IMR-90 (cell line): ENCODE measurements around the gene SLC1A1. TPM values are rescaled to one million over a fixed set of nuclear protein-coding genes. Genes with fewer than 3 reads are reported as not detected.

ENCODE experiments used
- ATAC-seq: fragments of 200-7000 bp; cut with Tn5 transposase; 2 replicates; pipeline ENCODE4 v1.9.1; 2020; ENCODE audit warnings: low read depth, mild to moderate bottlenecking, moderate library complexity
- BruUV-seq: library from RNA; stranded (reverse); fragments of 400-500 nt; replicated peaks from 2 replicates; lab custom pipeline; 2021; lab: Mats Ljungman, UMichigan
- CTCF ChIA-PET: fragments of 300-600 bp; formaldehyde crosslinking; extraction: SDS; loops from one replicate; lab custom pipeline; 2021; ENCODE audit warnings: antibody characterized with exemption; lab: Yijun Ruan, JAX
- POLR2A ChIA-PET: fragments of 300-600 bp; sonication (Branson Sonifier 250); formaldehyde crosslinking; loops from one replicate; lab custom pipeline; 2022; ENCODE audit warnings: antibody characterized with exemption; ENCODE audit not compliant: unreplicated experiment; lab: Charles Lee
- DNase-seq: peaks from one replicate; pipeline ENCODE4 v3.0.0; 2013
- H2AFZ ChIP-seq: replicated peaks from 2 replicates; pipeline ENCODE3; 2013; ENCODE audit warnings: low read length, mild to moderate bottlenecking; ENCODE audit not compliant: poor library complexity
- H2AK5ac ChIP-seq: 2 replicates; pipeline ENCODE4 v1.6.1; 2013; ENCODE audit warnings: low read depth, low read length, inconsistent platforms
- H2AK9ac ChIP-seq: replicated peaks from 2 replicates; pipeline ENCODE3; 2013; ENCODE audit warnings: mild to moderate bottlenecking, low read depth, low read length, moderate library complexity; ENCODE audit not compliant: poor library complexity
- H2BK120ac ChIP-seq: 2 replicates; pipeline ENCODE4 v1.6.1; 2013; ENCODE audit warnings: low read depth, low read length, inconsistent platforms
- H2BK15ac ChIP-seq: 3 replicates; pipeline ENCODE4 v1.6.1; 2013; ENCODE audit warnings: low read depth, low read length, inconsistent platforms
- H2BK20ac ChIP-seq: 2 replicates; pipeline ENCODE4 v1.6.1; 2013; ENCODE audit warnings: low read depth, mild to moderate bottlenecking, inconsistent platforms, low read length, moderate library complexity
- H2BK5ac ChIP-seq: 2 replicates; pipeline ENCODE4 v1.6.1; 2013; ENCODE audit warnings: mild to moderate bottlenecking, low read depth, low read length, inconsistent platforms; ENCODE audit not compliant: poor library complexity, severe bottlenecking
- H3K14ac ChIP-seq: replicated peaks from 2 replicates; pipeline ENCODE4 v1.6.1; 2013; ENCODE audit warnings: low read depth, low read length, inconsistent platforms
- H3K18ac ChIP-seq: 2 replicates; pipeline ENCODE4 v1.6.1; 2013; ENCODE audit warnings: low read depth, low read length, control low read depth
- H3K23ac ChIP-seq: 2 replicates; pipeline ENCODE4 v1.6.1; 2013; ENCODE audit warnings: low read depth, low read length, inconsistent platforms
- H3K27ac ChIP-seq: 2 replicates; pipeline ENCODE4 v1.5.1; 2013; ENCODE audit warnings: mild to moderate bottlenecking, control low read depth, low read length; ENCODE audit not compliant: insufficient read depth
- H3K27me3 ChIP-seq: 2 replicates; pipeline ENCODE4 v1.6.1; 2013; ENCODE audit warnings: low read length; ENCODE audit not compliant: control insufficient read depth, insufficient read depth
- H3K36me3 ChIP-seq: 2 replicates; pipeline ENCODE4 v1.6.1; 2013; ENCODE audit warnings: low read length, mixed read lengths; ENCODE audit not compliant: control insufficient read depth, insufficient read depth
- H3K4ac ChIP-seq: 2 replicates; pipeline ENCODE4 v1.6.1; 2013; ENCODE audit warnings: low read depth, low read length, inconsistent platforms
- H3K4me1 ChIP-seq: 2 replicates; pipeline ENCODE4 v1.6.1; 2013; ENCODE audit warnings: low read length, mixed read lengths; ENCODE audit not compliant: control insufficient read depth, insufficient read depth
- H3K4me2 ChIP-seq: 2 replicates; pipeline ENCODE4 v1.6.1; 2013; ENCODE audit warnings: low read depth, mild to moderate bottlenecking, control low read depth, low read length, moderate library complexity
- H3K4me3 ChIP-seq: 2 replicates; pipeline ENCODE4 v1.5.1; 2013; ENCODE audit warnings: low read depth, mild to moderate bottlenecking, control low read depth, low read length, moderate library complexity; ENCODE audit not compliant: insufficient read depth
- H3K56ac ChIP-seq: 2 replicates; pipeline ENCODE4 v1.6.1; 2013; ENCODE audit warnings: low read length, inconsistent platforms; ENCODE audit not compliant: insufficient read depth; ENCODE audit errors: extremely low read depth
- H3K79me1 ChIP-seq, 2 experiments: 2 replicates each; pipeline ENCODE4 v1.6.1; 2013; ENCODE audit warnings: low read length in 2 of 2, inconsistent platforms in 1 of 2, low read depth in 1 of 2
- H3K9ac ChIP-seq: 2 replicates; pipeline ENCODE4 v1.6.1; 2013; ENCODE audit warnings: low read depth, low read length, control low read depth
- H3K9me1 ChIP-seq: 2 replicates; pipeline ENCODE4 v1.6.1; 2013; ENCODE audit warnings: low read length, inconsistent platforms; ENCODE audit not compliant: insufficient read depth
- H3K9me3 ChIP-seq: 2 replicates; pipeline ENCODE4 v1.6.1; 2013; ENCODE audit warnings: low read length; ENCODE audit not compliant: control insufficient read depth, insufficient read depth
- H4K20me1 ChIP-seq: 2 replicates; pipeline ENCODE4 v1.6.1; 2013; ENCODE audit warnings: low read length, inconsistent platforms; ENCODE audit not compliant: insufficient read depth
- H4K5ac ChIP-seq: 2 replicates; pipeline ENCODE4 v1.6.1; 2013; ENCODE audit warnings: mild to moderate bottlenecking, low read depth, low read length, control low read depth
- H4K8ac ChIP-seq, 2 experiments: 2 replicates each; pipeline ENCODE4 v1.6.1; 2013; ENCODE audit warnings: low read depth in 2 of 2, low read length in 2 of 2, control low read depth in 1 of 2, inconsistent platforms in 1 of 2
- H4K91ac ChIP-seq: 2 replicates; pipeline ENCODE4 v1.6.1; 2013; ENCODE audit warnings: low read depth, low read length, inconsistent platforms; ENCODE audit not compliant: insufficient read depth
- CEBPB ChIP-seq: IDR thresholded peaks from 2 replicates; pipeline ENCODE4 v1.6.1; 2012; ENCODE audit warnings: low read depth, low read length, improper control_type of control experiment
- ELK1 ChIP-seq: fragments of 150-350 bp; IDR thresholded peaks from 2 replicates; pipeline ENCODE4 v1.6.1; 2016; ENCODE audit warnings: low read depth, mild to moderate bottlenecking, low read length, moderate library complexity, borderline replicate concordance
- MAZ ChIP-seq: IDR thresholded peaks from 2 replicates; pipeline ENCODE4 v1.6.1; 2012; ENCODE audit warnings: low read depth, mild to moderate bottlenecking, low read length, improper control_type of control experiment, moderate library complexity, borderline replicate concordance
- MXI1 ChIP-seq: IDR thresholded peaks from 2 replicates; pipeline ENCODE4 v1.6.1; 2012; ENCODE audit warnings: low read depth, mild to moderate bottlenecking, low read length, moderate library complexity, borderline replicate concordance
- NFE2L2 ChIP-seq: fragments of 150-350 bp; IDR thresholded peaks from 2 replicates; pipeline ENCODE4 v1.6.1; 2016; ENCODE audit warnings: low read depth, mild to moderate bottlenecking, low read length
- WGBS, 2 experiments: methylation state at CpG; one replicate each; pipeline versions ENCODE4 v1.1.5 to v1.1.7; 2013; ENCODE audit warnings: missing lambda C conversion rate in 2 of 2; ENCODE audit not compliant: insufficient read length in 1 of 2; ENCODE audit errors: extremely low coverage in 2 of 2; 5-methylcytosine and 5-hydroxymethylcytosine counted together
- dilution Hi-C: fragments of 300-500 bp; cut with HindIII; formaldehyde crosslinking; loops from one replicate; pipeline ENCODE4 v1.14.3; 2018; ENCODE audit warnings: low sequenced_read_pairs; ENCODE audit not compliant: unreplicated experiment
- in situ Hi-C: fragments of 300-500 bp; cut with MboI; formaldehyde crosslinking; loops from 3 replicates; pipeline ENCODE4 v1.14.3; 2019; ENCODE audit warnings: low sequenced_read_pairs, inconsistent platforms, mixed read lengths
- intact Hi-C: fragments of 100-400 bp; cut with micrococcal nuclease; formaldehyde crosslinking; loops from 2 replicates; pipeline ENCODE4 v1.10.0; 2022
- polyA plus RNA-seq, 3 experiments: library from polyadenylated mRNA; depleted of rRNA; stranded (reverse); fragments of >200 nt; gene quantifications; 2 replicates each; pipeline ENCODE4 v1.2.3, GENCODE V29; 2012; ENCODE audit warnings: low replicate concordance in 1 of 3
- total RNA-seq: library from RNA; depleted of rRNA; stranded (reverse); fragments of >200 nt; gene quantifications from 2 replicates; pipeline ENCODE4 v1.2.3, GENCODE V29; 2012

SLC1A1 gene
- total and polyA plus RNA-seq, 2 of the 4 experiments (the other 2 are of a cell fraction), result 2.2 to 4.1 TPM

DNA sequence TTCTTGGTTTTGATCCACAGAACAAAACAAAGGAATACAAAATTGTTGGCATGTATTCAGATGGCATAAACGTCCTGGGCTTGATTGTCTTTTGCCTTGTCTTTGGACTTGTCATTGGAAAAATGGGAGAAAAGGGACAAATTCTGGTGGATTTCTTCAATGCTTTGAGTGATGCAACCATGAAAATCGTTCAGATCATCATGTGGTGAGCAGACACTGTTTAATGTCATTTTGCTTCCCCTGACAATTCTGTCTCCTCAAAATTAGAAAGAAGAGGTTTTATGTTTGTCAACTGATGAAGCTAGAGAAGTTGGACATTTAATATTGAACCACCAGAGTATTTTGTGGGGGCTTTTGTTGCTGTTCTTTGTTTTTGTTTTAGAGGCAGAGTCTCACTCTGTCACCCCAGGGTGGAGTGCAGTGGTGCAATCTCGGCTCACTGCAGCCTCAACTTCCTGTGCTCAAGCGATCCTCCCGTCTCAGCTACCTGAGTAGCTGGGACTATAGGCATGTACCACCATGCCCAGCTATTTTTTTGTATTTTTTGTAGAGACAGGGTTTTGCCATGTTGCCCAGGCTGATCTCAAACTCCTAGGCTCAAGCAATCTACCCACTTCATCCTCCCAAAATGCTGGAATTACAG is 82.0 kb downstream of the SLC1A1 start:
- no peak overlapping the region for H2AK5ac ChIP-seq
- H3K4ac ChIP-seq, result no peak overlapping the region
- no peak overlapping the region for H4K8ac ChIP-seq
- no peak overlapping the region for H4K5ac ChIP-seq
- ATAC-seq (no peak), DNase-seq (no peak)
- no peaks in the 10 kb centered on the region for H3K9me1 ChIP-seq
- H3K14ac ChIP-seq, result no peak overlapping the region
- H3K4me1 ChIP-seq, result no peaks in the 10 kb centered on the region
- no peak overlapping the region for H2BK20ac ChIP-seq
- H2AFZ ChIP-seq, result no peak overlapping the region
- H2BK5ac ChIP-seq, result no peak overlapping the region
- H3K23ac ChIP-seq, result no peak overlapping the region
- H3K9ac ChIP-seq, result no peak overlapping the region
- H3K4me3 ChIP-seq, result no peak overlapping the region
- CTCF ChIA-PET, result no interaction called here
- H3K79me1 ChIP-seq, result no peaks in the 10 kb centered on the region
- H2BK15ac ChIP-seq, result no peak overlapping the region
- in situ Hi-C loops (no loop called here), intact Hi-C loops (loop anchor here (10.0 kb wide), 1 partner anchor 62 kb away; no protein-coding TSS in a partner anchor), dilution Hi-C loops (no loop called here)
- no peak overlapping the region for H2AK9ac ChIP-seq
- no peak overlapping the region for H3K18ac ChIP-seq
- peaks cover 2% of the 10 kb centered on the region for H3K36me3 ChIP-seq
- no peaks in the 10 kb centered on the region for H4K20me1 ChIP-seq
- no peaks in the 10 kb centered on the region for H3K9me3 ChIP-seq
- H3K56ac ChIP-seq, result no peak overlapping the region
- H3K4me2 ChIP-seq, result no peak overlapping the region
- WGBS, 2 experiments, result 30% methylated on average over 2 of the region's 5 CpGs; no CpG with 5 or more reads in 1 of the 2 experiments
- no peak overlapping the region for H2BK120ac ChIP-seq
- H3K27ac ChIP-seq, result no peak overlapping the region
- POLR2A ChIA-PET, result no interaction called here
- H3K27me3 ChIP-seq, result peaks cover 3% of the 10 kb centered on the region; the same call in 1 of the 2 replicates
- TF ChIP-seq NFE2L2 (no peak), ELK1 (no peak), CEBPB (no peak), MXI1 (no peak), MAZ (no peak)
- no TSS peak for BruUV-seq
- no peak overlapping the region for H4K91ac ChIP-seq
